Measurements from ENCODE around the gene GABRA5.

GABRA5 gene

GRCh38 chr15:26950001-26950400 lies 83.1 kb downstream of the GABRA5 start:
- TF ChIP-seq CTCF (IDR thresholded peaks at IDR 0.05), result no peak
- Histone ChIP-seq H3K4me3 (ENCODE audit: low read depth, low read length) (no peak overlapping the region), H3K4me1 (no peaks in the 10 kb centered on the region), H2AFZ (no peak overlapping the region), H3K79me2 (no peaks in the 10 kb centered on the region), H3K27ac (no peak overlapping the region), H3K9ac (no peak overlapping the region), H3K4me2 (ENCODE audit: low read length) (no peak overlapping the region), H3K9me3 (ENCODE audit: control insufficient read depth, low read length) (no peaks in the 10 kb centered on the region), H3K27me3 (ENCODE audit: control insufficient read depth, insufficient read depth, low read length) (no peaks in the 10 kb centered on the region), H3K36me3 (ENCODE audit: control insufficient read depth, insufficient read depth, low read length) (no peaks in the 10 kb centered on the region)

- no peak overlapping the region for H3K4me2 ChIP-seq (ENCODE audit: low read length)
- TF ChIP-seq CTCF (IDR thresholded peaks at IDR 0.05), result no peak
- no peaks in the 10 kb centered on the region for H3K4me1 ChIP-seq
- H3K9me3 ChIP-seq (ENCODE audit: control insufficient read depth, low read length), result no peaks in the 10 kb centered on the region
- H3K36me3 ChIP-seq (ENCODE audit: control insufficient read depth, insufficient read depth, low read length), result no peaks in the 10 kb centered on the region
- H3K9ac ChIP-seq, result no peak overlapping the region
- no peaks in the 10 kb centered on the region for H3K27me3 ChIP-seq (ENCODE audit: control insufficient read depth, insufficient read depth, low read length)
- no peak overlapping the region for H2AFZ ChIP-seq
- no peaks in the 10 kb centered on the region for H3K79me2 ChIP-seq
- H3K27ac ChIP-seq, result no peak overlapping the region
- H3K4me3 ChIP-seq (ENCODE audit: low read depth, low read length), result no peak overlapping the region
Measured at GRCh38 chr15:26954403-26954802, 87.5 kb downstream of the GABRA5 start.

- H3K9ac ChIP-seq, result no peak overlapping the region
- TF ChIP-seq CTCF (IDR thresholded peaks at IDR 0.05), result no peak
- H3K36me3 ChIP-seq (ENCODE audit: control insufficient read depth, insufficient read depth, low read length), result no peaks in the 10 kb centered on the region
- H3K4me3 ChIP-seq (ENCODE audit: low read depth, low read length), result no peak overlapping the region
- no peaks in the 10 kb centered on the region for H3K4me1 ChIP-seq
- H2AFZ ChIP-seq, result no peak overlapping the region
- no peaks in the 10 kb centered on the region for H3K27me3 ChIP-seq (ENCODE audit: control insufficient read depth, insufficient read depth, low read length)
- no peaks in the 10 kb centered on the region for H3K79me2 ChIP-seq
- no peak overlapping the region for H3K27ac ChIP-seq
- H3K4me2 ChIP-seq (ENCODE audit: low read length), result no peak overlapping the region
- H3K9me3 ChIP-seq (ENCODE audit: control insufficient read depth, low read length), result no peaks in the 10 kb centered on the region
Measured at GRCh38 chr15:26967719-26968269, 100.9 kb downstream of the GABRA5 start.

- H3K36me3 ChIP-seq (ENCODE audit: control insufficient read depth, insufficient read depth, low read length), result no peaks in the 10 kb centered on the region
- no peak overlapping the region for H2AFZ ChIP-seq
- no peaks in the 10 kb centered on the region for H3K9me3 ChIP-seq (ENCODE audit: control insufficient read depth, low read length)
- H3K4me1 ChIP-seq, result no peaks in the 10 kb centered on the region
- H3K79me2 ChIP-seq, result no peaks in the 10 kb centered on the region
- no peak overlapping the region for H3K4me3 ChIP-seq (ENCODE audit: low read depth, low read length)
- H3K9ac ChIP-seq, result no peak overlapping the region
- TF ChIP-seq CTCF (IDR thresholded peaks at IDR 0.05), result no peak
- H3K27me3 ChIP-seq (ENCODE audit: control insufficient read depth, insufficient read depth, low read length), result no peaks in the 10 kb centered on the region
- H3K27ac ChIP-seq, result no peak overlapping the region
- no peak overlapping the region for H3K4me2 ChIP-seq (ENCODE audit: low read length)
Measured at GRCh38 chr15:26968806-26969205, 101.9 kb downstream of the GABRA5 start.

GRCh38 chr15:26970712-26971210 lies 103.9 kb downstream of the GABRA5 start, which contains the start of gene GABRG3:
TSS of gene GABRG3 (plus strand) at chr15:26971181.
- Histone ChIP-seq H3K79me2 (no peaks in the 10 kb centered on the region), H2AFZ (peak within 1 kb of the TSS; percentile 28), H3K4me3 (ENCODE audit: low read depth, low read length) (no peak within 1 kb of the TSS), H3K9ac (no peak within 1 kb of the TSS), H3K4me1 (no peaks in the 10 kb centered on the region), H3K9me3 (ENCODE audit: control insufficient read depth, low read length) (no peaks in the 10 kb centered on the region), H3K27me3 (ENCODE audit: control insufficient read depth, insufficient read depth, low read length) (no peaks in the 10 kb centered on the region), H3K27ac (no peak within 1 kb of the TSS), H3K36me3 (ENCODE audit: control insufficient read depth, insufficient read depth, low read length) (no peaks in the 10 kb centered on the region), H3K4me2 (ENCODE audit: low read length) (peak within 1 kb of the TSS; percentile 51)
- no peak for TF ChIP-seq CTCF (IDR thresholded peaks at IDR 0.05)

Data from parathyroid adenoma (tissue), 2 donors.